ENCODE data around the gene CST9L. TPM values are rescaled to one million over a fixed set of nuclear protein-coding genes. Genes with fewer than 3 reads are reported as not detected.
A peak's percentile ranks its signal among the peaks of the same experiment; 100 is the strongest.

The CST9L gene
- total and polyA plus RNA-seq, 2 donors: 0.09 TPM; not detected in 1

DNA sequence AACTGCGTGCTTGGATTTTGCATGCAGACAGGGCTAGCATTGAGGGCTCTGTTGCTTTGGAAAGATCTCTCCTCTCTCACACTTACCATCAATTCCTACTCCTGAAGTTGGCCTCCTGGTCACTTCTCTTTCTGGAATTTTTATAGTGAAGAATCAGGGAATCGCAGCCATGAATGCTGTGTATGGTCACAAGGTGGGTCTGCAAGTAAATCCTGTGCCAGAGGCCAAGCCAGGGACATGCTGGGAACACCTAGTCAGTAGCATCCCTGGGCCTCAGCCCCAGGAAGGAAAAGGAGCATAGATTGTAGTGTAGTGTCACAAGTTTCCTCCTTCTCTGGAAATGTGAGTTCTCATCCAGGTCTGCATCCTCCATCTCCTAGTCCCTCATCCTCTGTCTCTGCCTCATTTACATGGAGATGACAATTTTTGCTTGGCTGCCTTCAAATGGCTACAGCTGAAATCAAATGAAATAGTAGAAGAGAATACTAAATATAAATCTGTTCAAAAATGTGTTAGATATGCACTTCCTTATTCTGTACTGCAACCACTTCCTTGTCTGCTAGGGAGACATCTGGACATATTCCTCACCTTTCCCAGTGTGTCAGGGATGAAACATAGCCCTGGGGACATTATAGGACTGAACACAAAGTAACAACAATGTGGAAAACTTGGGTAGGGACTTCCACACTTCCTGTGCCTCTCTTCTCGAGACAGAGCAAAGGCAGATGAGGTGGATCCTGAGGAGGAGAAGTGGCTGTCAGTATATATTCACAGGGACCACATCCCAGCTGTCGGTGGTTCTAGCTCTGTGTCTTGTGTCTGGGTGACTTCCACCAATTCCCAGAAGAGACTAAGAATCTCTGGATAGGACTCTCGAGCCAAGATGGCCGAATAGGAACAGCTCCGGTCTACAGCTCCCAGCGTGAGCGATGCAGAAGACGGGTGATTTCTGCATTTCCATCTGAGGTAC is 20.4 kb upstream of the CST9L start:
- peaks cover 0 to 20% of the 10 kb centered on the region in 2 donors for H3K4me1 ChIP-seq (ENCODE audit: control insufficient read depth in 2 of 2, insufficient read depth in 2 of 2, low read length in 2 of 2)
- no peaks in the 10 kb centered on the region for H3K36me3 ChIP-seq (ENCODE audit: control insufficient read depth in 2 of 2, insufficient read depth in 2 of 2, low read length in 1 of 2)
- no peaks in the 10 kb centered on the region for H3K9me3 ChIP-seq (ENCODE audit: control insufficient read depth in 2 of 2, insufficient read depth in 1 of 2, low read length in 1 of 2)
- WGBS: 91% methylated on average over 10 of the region's 10 CpGs
- H3K27me3 ChIP-seq (ENCODE audit: control insufficient read depth in 2 of 2, insufficient read depth in 1 of 2, low read length in 1 of 2): peaks cover 0 to 2% of the 10 kb centered on the region in 2 donors
- no peak overlapping the region for H3K4me3 ChIP-seq (ENCODE audit: low read length in 2 of 2)
- no peak for DNase-seq (ENCODE audit: low read depth in 6 of 9, low spot score in 9 of 9)
- H3K27ac ChIP-seq (ENCODE audit: low read depth in 1 of 2, low read length in 1 of 2): peak overlapping the region in 1 of 2 donors; percentile 53

DNA sequence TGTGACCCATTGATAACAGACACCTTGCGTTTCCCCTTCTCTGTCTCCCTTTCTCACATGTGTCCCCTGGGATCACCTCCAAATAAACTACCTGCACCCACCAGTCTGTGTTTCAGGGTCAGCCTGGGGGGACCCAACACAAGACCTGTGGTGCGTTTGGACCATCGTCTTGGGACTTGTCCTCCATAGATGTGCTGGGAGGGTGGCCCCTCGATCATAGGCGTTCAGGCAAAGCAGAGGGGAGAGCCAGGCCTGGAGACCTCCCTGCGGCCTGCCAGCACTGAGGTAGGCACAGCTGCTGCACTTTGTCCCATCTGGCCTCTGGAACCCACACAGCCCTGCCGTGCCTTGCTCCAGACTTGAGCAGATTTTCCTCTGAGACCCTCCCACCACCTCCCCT is 19.3 kb upstream of the CST9L start:
- no peak overlapping the region for H3K27ac ChIP-seq (ENCODE audit: low read depth in 1 of 2, low read length in 1 of 2)
- 91% methylated on average over 7 of the region's 7 CpGs for WGBS
- DNase-seq (ENCODE audit: low read depth in 6 of 9, low spot score in 9 of 9): no peak

GRCh38 chr20:23586735-23587525 is 18.6 kb upstream of the CST9L start:
- Histone ChIP-seq H3K36me3 (ENCODE audit: control insufficient read depth in 2 of 2, insufficient read depth in 2 of 2, low read length in 1 of 2) (no peaks in the 10 kb centered on the region), H3K4me3 (ENCODE audit: low read length in 2 of 2) (no peak overlapping the region), H3K9me3 (ENCODE audit: control insufficient read depth in 2 of 2, insufficient read depth in 1 of 2, low read length in 1 of 2) (no peaks in the 10 kb centered on the region), H3K4me1 (ENCODE audit: control insufficient read depth in 2 of 2, insufficient read depth in 2 of 2, low read length in 2 of 2) (peaks cover 0 to 20% of the 10 kb centered on the region in 2 donors), H3K27me3 (ENCODE audit: control insufficient read depth in 2 of 2, insufficient read depth in 1 of 2, low read length in 1 of 2) (peaks cover 0 to 2% of the 10 kb centered on the region in 2 donors), H3K27ac (ENCODE audit: low read depth in 1 of 2, low read length in 1 of 2) (no peak overlapping the region)
- 89% methylated on average over 13 of the region's 13 CpGs for WGBS
- no peak for DNase-seq (ENCODE audit: low read depth in 6 of 9, low spot score in 9 of 9)

More for the DNA sequence above, 19.3 kb upstream of the CST9L start:
- H3K36me3 ChIP-seq (ENCODE audit: control insufficient read depth in 2 of 2, insufficient read depth in 2 of 2, low read length in 1 of 2): no peaks in the 10 kb centered on the region
- H3K4me1 ChIP-seq (ENCODE audit: control insufficient read depth in 2 of 2, insufficient read depth in 2 of 2, low read length in 2 of 2): peaks cover 0 to 20% of the 10 kb centered on the region in 2 donors
- no peak overlapping the region for H3K4me3 ChIP-seq (ENCODE audit: low read length in 2 of 2)
- H3K9me3 ChIP-seq (ENCODE audit: control insufficient read depth in 2 of 2, insufficient read depth in 1 of 2, low read length in 1 of 2): no peaks in the 10 kb centered on the region
- peaks cover 0 to 2% of the 10 kb centered on the region in 2 donors for H3K27me3 ChIP-seq (ENCODE audit: control insufficient read depth in 2 of 2, insufficient read depth in 1 of 2, low read length in 1 of 2)

GRCh38 chr20:23585808-23586734 is 17.8 kb upstream of the CST9L start:
- no peak overlapping the region for H3K27ac ChIP-seq (ENCODE audit: low read depth in 1 of 2, low read length in 1 of 2)
- 88% methylated on average over 5 of the region's 5 CpGs for WGBS
- H3K27me3 ChIP-seq (ENCODE audit: control insufficient read depth in 2 of 2, insufficient read depth in 1 of 2, low read length in 1 of 2): peaks cover 0 to 2% of the 10 kb centered on the region in 2 donors
- H3K9me3 ChIP-seq (ENCODE audit: control insufficient read depth in 2 of 2, insufficient read depth in 1 of 2, low read length in 1 of 2): no peaks in the 10 kb centered on the region
- no peaks in the 10 kb centered on the region for H3K36me3 ChIP-seq (ENCODE audit: control insufficient read depth in 2 of 2, insufficient read depth in 2 of 2, low read length in 1 of 2)
- DNase-seq (ENCODE audit: low read depth in 6 of 9, low spot score in 9 of 9): no peak
- H3K4me1 ChIP-seq (ENCODE audit: control insufficient read depth in 2 of 2, insufficient read depth in 2 of 2, low read length in 2 of 2): peaks cover 0 to 20% of the 10 kb centered on the region in 2 donors
- H3K4me3 ChIP-seq (ENCODE audit: low read length in 2 of 2): no peak overlapping the region

DNA sequence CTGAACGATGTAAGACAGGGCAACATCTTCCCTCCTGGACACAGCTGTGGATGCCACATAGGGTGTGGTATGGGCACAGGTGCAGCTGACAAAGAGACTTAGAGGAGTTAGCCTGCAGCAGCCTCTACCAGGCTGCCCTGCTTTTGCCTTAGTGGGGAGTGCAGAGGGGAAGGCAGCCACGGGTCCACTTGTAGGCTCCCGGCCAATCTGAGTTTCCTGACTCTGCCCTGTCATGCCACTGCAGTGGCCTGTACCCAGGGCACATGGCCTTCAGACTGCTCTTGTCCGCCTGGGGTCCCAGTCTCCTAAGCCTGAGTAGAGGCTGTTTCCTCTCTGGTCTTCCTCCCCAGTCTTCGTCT is 17.1 kb upstream of the CST9L start:
- no peaks in the 10 kb centered on the region for H3K36me3 ChIP-seq (ENCODE audit: control insufficient read depth in 2 of 2, insufficient read depth in 2 of 2, low read length in 1 of 2)
- DNase-seq (ENCODE audit: low read depth in 6 of 9, low spot score in 9 of 9): no peak
- H3K4me3 ChIP-seq (ENCODE audit: low read length in 2 of 2): no peak overlapping the region
- H3K27me3 ChIP-seq (ENCODE audit: control insufficient read depth in 2 of 2, insufficient read depth in 1 of 2, low read length in 1 of 2): peaks cover 0 to 2% of the 10 kb centered on the region in 2 donors
- WGBS: 84% methylated on average over 5 of the region's 5 CpGs
- H3K27ac ChIP-seq (ENCODE audit: low read depth in 1 of 2, low read length in 1 of 2): no peak overlapping the region
- peaks cover 0 to 20% of the 10 kb centered on the region in 2 donors for H3K4me1 ChIP-seq (ENCODE audit: control insufficient read depth in 2 of 2, insufficient read depth in 2 of 2, low read length in 2 of 2)
- no peaks in the 10 kb centered on the region for H3K9me3 ChIP-seq (ENCODE audit: control insufficient read depth in 2 of 2, insufficient read depth in 1 of 2, low read length in 1 of 2)

GRCh38 chr20:23584434-23585199 is 16.3 kb upstream of the CST9L start:
- 72% methylated on average over 5 of the region's 5 CpGs for WGBS
- DNase-seq (ENCODE audit: low read depth in 6 of 9, low spot score in 9 of 9): no peak
- Histone ChIP-seq H3K36me3 (ENCODE audit: control insufficient read depth in 2 of 2, insufficient read depth in 2 of 2, low read length in 1 of 2) (no peaks in the 10 kb centered on the region), H3K27me3 (ENCODE audit: control insufficient read depth in 2 of 2, insufficient read depth in 1 of 2, low read length in 1 of 2) (peaks cover 0 to 2% of the 10 kb centered on the region in 2 donors), H3K9me3 (ENCODE audit: control insufficient read depth in 2 of 2, insufficient read depth in 1 of 2, low read length in 1 of 2) (no peaks in the 10 kb centered on the region), H3K4me3 (ENCODE audit: low read length in 2 of 2) (no peak overlapping the region), H3K4me1 (ENCODE audit: control insufficient read depth in 2 of 2, insufficient read depth in 2 of 2, low read length in 2 of 2) (peaks cover 0 to 20% of the 10 kb centered on the region in 2 donors), H3K27ac (ENCODE audit: low read depth in 1 of 2, low read length in 1 of 2) (no peak overlapping the region)

- DNase-seq (ENCODE audit: low read depth in 6 of 9, low spot score in 9 of 9): no peak
- peaks cover 0 to 15% of the 10 kb centered on the region in 2 donors for H3K4me1 ChIP-seq (ENCODE audit: control insufficient read depth in 2 of 2, insufficient read depth in 2 of 2, low read length in 2 of 2)
- H3K4me3 ChIP-seq (ENCODE audit: low read length in 2 of 2): no peak overlapping the region
- no peaks in the 10 kb centered on the region for H3K36me3 ChIP-seq (ENCODE audit: control insufficient read depth in 2 of 2, insufficient read depth in 2 of 2, low read length in 1 of 2)
- peaks cover 0 to 2% of the 10 kb centered on the region in 2 donors for H3K27me3 ChIP-seq (ENCODE audit: control insufficient read depth in 2 of 2, insufficient read depth in 1 of 2, low read length in 1 of 2)
- H3K9me3 ChIP-seq (ENCODE audit: control insufficient read depth in 2 of 2, insufficient read depth in 1 of 2, low read length in 1 of 2): no peaks in the 10 kb centered on the region
- no peak overlapping the region for H3K27ac ChIP-seq (ENCODE audit: low read depth in 1 of 2, low read length in 1 of 2)
Measured at GRCh38 chr20:23583526-23583925, 15.2 kb upstream of the CST9L start.

DNA sequence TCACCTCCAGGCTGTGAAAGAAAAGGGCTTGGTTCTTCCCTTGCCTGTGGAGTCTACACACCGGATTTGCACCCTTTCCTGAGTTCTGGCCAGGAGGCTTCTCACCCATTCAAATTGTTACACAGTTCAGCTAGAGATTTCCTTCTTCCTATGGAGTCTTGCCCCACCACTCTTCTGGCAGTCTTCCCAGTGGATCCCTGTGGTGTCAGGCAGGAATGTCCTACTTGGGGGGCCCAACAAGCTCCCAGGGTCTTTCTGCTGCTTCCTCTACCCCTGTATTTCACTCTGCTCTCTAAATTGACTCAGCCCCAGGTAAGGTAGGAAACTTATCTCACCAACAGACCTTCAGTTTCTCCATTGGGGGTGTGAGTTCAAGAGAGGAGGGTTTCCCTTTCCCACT is 14.0 kb upstream of the CST9L start:
- Histone ChIP-seq H3K4me1 (ENCODE audit: control insufficient read depth in 2 of 2, insufficient read depth in 2 of 2, low read length in 2 of 2) (peaks cover 0 to 14% of the 10 kb centered on the region in 2 donors), H3K36me3 (ENCODE audit: control insufficient read depth in 2 of 2, insufficient read depth in 2 of 2, low read length in 1 of 2) (no peaks in the 10 kb centered on the region), H3K9me3 (ENCODE audit: control insufficient read depth in 2 of 2, insufficient read depth in 1 of 2, low read length in 1 of 2) (no peaks in the 10 kb centered on the region), H3K4me3 (ENCODE audit: low read length in 2 of 2) (no peak overlapping the region), H3K27me3 (ENCODE audit: control insufficient read depth in 2 of 2, insufficient read depth in 1 of 2, low read length in 1 of 2) (peaks cover 0 to 2% of the 10 kb centered on the region in 2 donors), H3K27ac (ENCODE audit: low read depth in 1 of 2, low read length in 1 of 2) (no peak overlapping the region)
- 92% methylated on average over 1 of the region's 1 CpG for WGBS
- DNase-seq (ENCODE audit: low read depth in 6 of 9, low spot score in 9 of 9): no peak
